HG02852 (cell line): ENCODE measurements around the gene EPHX1.

Source experiments
- ATAC-seq: cut with Tn5 transposase; IDR thresholded peaks from one replicate; pipeline ENCODE4 v1.9.1; 2021; ENCODE audit warnings: mild to moderate bottlenecking, moderate library complexity; ENCODE audit not compliant: unreplicated experiment

EPHX1 gene

GRCh38 chr1:225840713-225841112, 30.8 kb downstream of the EPHX1 start:
- ATAC-seq: no peak

- no peak for ATAC-seq
These were observed 32.1 kb downstream of the EPHX1 start for GRCh38 chr1:225842074-225842473.

GRCh38 chr1:225842788-225843425, 33.0 kb downstream of the EPHX1 start:
- no peak for ATAC-seq

DNA sequence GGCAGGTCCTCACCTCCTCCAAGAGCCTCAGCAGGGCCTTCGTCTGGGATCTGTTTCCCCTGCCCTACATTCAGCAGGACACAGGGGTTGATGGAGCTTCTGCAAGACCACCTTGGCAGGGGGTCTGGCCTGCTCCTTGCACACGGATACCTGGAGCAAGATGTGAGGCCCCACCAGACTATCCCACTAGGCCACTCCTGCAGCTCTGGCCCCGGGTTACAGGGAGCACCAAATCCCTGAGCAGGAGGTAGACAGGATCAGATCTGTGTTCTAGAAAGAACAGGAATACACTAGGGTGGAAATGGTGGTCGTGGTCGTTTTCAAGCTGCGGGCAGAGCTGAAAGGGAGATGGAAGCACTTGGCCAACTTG, 33.5 kb downstream of the EPHX1 start:
- ATAC-seq: no peak

DNA sequence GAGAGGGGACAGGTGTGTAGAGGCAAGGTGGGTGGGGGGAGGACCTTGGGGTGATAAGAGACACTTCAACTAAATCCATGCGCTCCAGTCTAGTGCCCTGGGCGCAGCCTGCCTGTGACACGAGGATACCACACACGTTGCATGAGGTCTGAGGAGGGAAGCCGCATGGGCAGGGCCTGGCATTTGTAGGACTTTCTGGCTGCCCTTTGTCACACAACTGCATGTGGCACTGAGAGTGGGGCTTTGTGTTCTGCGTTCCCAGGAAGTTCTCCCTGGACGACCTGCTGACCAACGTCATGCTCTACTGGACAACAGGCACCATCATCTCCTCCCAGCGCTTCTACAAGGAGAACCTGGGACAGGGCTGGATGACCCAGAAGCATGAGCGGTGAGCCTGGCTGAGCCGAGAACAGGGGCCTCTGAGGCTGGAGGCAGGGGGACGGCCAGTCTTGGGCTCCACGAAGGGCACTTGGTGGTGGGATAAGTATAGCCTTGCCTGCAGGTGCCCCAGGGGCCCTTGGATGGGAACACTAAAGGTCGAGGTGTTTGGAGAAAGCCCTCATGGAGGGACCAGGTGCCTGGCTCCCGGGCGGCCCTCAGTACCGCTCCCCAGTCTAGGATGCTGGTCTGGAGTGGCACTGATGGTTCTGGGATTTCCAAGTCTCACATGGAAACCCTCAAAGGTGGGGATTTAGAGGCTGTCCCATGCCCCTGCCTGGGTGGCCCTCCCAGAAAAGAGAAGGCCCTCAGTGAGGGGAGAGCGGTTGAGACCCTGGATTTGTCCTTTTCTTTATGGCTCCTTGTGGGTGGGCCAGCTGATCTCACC, 34.5 kb downstream of the EPHX1 start:
- no peak for ATAC-seq

GRCh38 chr1:225845097-225845496, 35.2 kb downstream of the EPHX1 start:
- no peak for ATAC-seq

GRCh38 chr1:225845571-225846259, 35.8 kb downstream of the EPHX1 start:
- no peak for ATAC-seq

DNA sequence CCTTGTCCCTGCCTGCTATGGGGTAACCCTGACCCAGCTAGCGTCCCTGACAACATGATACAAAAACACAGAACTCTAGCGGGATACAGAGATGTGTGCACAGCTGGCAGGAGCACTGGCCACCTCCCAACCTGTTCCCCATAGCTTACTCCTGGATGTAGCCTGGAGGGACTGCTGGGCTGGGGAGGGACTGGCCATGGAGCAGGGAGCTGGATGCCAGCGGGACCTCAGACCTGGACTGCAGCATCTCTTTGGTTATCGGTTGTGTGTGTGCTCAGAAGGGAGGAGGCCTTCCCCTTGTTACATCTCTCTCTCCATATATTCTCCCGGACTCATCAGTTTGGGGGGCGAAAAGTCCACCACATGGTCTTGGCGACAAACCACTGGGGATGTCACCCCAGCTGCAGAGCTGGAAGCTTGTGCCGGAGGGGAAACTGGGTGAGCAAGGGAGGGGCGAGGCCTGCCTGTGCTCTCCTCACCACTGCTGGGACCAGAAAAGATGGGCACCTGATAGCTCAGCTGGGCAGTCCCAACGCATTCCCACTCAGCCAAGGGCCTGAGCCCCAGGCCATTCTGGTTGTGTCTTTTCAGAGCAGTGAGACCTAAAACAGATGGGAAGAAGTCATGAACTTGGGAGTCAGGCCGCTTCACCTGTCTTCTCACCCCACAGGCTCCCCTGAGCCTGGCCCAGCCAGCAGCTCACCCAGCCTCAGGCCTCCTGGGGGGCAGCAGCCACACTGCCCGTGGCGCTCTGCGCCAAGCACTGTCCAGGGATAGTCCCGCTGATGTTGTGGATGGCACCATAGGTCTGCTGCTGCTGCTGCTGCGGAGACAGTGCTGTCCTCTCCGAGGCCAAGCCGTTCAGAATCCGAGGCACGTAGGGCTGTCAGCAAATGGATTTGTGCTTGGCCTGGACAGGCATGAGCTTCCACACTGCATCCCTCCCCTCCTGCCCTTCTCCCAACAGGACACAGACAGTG, 36.7 kb downstream of the EPHX1 start:
- no peak for ATAC-seq

DNA sequence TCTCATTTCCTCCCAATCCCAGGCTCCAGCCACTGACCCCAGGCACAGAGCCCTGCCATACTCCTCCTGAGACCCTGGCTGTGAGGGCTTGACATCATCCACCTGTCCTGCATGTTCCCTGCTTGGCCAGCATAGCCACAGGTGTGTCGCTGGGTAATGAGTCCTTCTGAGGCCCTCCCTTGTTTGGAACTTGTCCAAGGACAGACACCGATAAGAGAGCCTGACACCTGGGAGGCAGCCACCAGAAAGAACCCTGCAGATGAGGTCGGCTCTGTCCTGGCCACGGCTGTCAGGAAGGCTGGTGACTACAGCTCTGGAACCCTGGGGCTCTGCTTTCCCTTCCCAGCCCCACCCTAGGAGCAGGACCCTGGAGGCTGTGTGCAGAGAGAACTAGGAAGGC, 37.7 kb downstream of the EPHX1 start:
- ATAC-seq: peak; percentile 3

DNA sequence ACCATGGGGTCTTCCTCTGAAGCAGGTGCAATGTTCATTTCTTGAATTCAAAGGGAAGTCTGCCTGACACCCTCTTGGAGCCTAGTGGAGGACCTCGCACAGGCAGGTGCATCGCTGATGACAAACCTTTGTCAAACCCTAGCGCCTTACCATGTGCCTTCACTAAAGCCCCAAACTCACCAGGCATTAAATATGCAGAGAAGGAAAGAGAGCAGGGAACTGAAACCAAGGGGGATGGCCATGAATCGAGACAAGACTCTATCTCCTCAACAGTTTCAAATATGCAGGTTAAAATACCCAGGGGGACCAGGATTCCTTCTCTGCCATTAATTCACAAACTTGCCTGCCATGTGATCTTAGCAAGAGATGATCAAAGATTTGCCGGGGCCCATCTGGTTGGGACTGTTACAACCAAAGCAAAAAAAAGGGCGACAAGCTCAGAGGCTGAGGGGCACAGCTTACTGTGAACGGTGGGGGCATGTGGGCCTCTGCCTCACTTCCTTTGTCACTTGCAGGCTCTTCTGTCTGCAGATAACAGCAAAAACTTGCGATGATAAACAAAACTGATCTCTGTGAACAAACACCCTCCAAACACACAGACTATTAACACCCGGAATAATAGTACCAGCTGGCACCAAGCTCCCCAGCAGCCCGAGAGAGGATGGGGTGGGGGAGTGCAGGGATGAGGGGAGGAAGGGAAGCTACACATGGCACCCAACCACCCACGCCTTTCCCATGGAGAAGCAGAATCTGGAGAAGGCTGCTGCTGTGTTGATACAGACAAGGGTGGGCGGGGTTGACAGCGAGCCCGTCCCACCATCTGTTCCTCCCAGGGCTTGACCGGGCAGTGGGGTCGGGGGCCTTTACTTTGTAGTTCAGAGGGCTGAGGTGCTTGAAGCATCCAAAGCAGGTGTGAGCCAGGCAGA, 38.4 kb downstream of the EPHX1 start:
- peak; percentile 59 for ATAC-seq

- ATAC-seq: no peak
These were observed 40.0 kb downstream of the EPHX1 start for GRCh38 chr1:225849925-225850324.

- ATAC-seq: no peak
These were observed 40.4 kb downstream of the EPHX1 start for GRCh38 chr1:225850370-225850769.

DNA sequence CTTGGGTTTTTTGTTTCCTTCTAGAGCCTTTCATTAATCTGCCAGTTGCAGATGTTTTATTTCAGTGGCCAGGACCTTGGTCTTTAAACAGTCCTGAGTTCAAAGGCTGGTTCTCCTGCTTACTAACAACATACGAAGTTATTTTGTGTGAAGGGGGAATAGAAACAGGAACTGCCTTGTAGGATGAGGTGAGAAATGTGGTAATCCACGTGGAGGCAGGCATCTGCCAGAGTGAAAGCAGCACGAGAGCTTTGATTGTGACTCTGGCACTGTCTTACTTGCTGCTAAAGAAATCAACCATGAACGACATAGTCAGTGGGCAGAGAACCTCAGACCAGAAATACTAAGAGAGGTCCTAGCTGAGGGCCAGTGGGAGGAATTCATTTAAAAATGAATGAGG, 41.9 kb downstream of the EPHX1 start:
- peak; percentile 52 for ATAC-seq

DNA sequence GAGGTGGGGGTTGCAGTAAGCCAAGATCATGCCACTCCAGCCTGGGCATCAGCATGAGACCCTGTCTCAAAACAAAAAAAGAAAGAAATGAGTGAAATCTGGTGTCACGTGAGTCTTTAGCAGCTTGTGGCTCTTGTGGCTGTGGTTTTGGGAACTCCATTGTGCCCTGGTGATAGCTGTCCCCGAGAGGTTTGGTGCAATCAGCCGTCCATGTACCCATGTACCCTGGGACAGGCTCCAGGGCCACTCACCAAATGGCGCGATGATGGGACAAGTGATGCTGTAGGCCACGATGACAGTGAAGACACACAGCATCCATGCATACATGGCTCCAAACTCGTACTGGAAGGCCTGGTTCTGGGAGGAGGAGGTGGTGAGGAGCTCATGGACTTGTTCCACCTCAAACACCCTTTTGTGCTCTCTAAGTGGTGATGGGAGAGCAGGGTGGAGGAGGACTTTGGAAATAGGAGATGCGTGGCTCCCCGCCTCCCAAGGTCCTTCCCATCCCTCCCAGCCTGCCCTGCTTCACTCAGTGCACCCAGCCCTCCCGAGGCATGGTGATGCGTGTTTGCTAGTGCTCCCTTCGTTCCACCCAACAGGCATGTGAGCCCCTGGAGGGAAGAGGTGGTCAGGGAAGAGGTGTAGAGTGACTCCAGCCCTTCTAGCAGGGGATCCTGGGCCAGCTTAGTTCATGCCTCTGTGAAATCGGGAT, 42.6 kb downstream of the EPHX1 start:
- ATAC-seq: no peak

GRCh38 chr1:225853441-225853840, 43.5 kb downstream of the EPHX1 start:
- no peak for ATAC-seq

GRCh38 chr1:225855503-225856300, 45.8 kb downstream of the EPHX1 start:
- no peak for ATAC-seq

DNA sequence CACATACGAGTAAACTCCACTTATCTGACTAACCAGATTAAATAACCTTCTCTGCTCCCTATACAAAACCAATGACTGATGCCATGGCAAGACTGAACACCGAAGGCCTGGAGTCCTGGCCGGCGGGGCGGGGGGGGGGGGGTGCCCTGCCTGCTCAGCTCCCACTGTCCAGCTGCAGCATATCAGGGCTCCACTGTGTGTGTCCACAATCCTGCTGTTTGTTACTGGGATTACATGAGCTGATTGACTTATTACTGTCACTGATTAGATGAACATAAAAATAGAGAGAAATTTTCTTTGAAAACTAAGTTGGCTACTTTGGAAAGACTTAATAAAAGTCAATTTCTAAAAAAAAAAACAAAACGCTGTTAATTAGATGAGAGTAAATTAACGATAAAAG, 47.3 kb downstream of the EPHX1 start:
- ATAC-seq: no peak

GRCh38 chr1:225859151-225859550, 49.2 kb downstream of the EPHX1 start:
- no peak for ATAC-seq
